H1 (cell line): Measurements from ENCODE around the gene BRAP. TPM values are rescaled to one million over a fixed set of nuclear protein-coding genes. Genes with fewer than 3 reads are reported as not detected.

Experiments
- RAD21 ChIP-seq, 2 experiments: IDR thresholded peaks in 1 of 2; conservative IDR thresholded peaks in 1 of 2; 2 replicates each; pipeline ENCODE4 v1.6.1; 2011; ENCODE audit warnings: low read depth in 2 of 2, low read length in 2 of 2, improper control_type of control experiment in 1 of 2, inconsistent platforms in 1 of 2, mild to moderate bottlenecking in 1 of 2, moderate library complexity in 1 of 2
- SUZ12 ChIP-seq: fragments of 200-600 bp; sonication (generic); IDR thresholded peaks from 2 replicates; pipeline ENCODE4 v1.6.1; 2012; ENCODE audit warnings: mild to moderate bottlenecking, inconsistent platforms, low read length, moderate library complexity, mixed read lengths
- polyA plus RNA-seq, 7 experiments: library from polyadenylated mRNA; depleted of rRNA in 3 of 7; stranded (reverse) in 5 of 7; unstranded in 2 of 7; fragments of >200 nt in 5 of 7; fragments of 200-250 nt in 2 of 7; gene quantifications; 1 replicate in 5 of 7; 2 replicates in 1 of 7; 4 replicates in 1 of 7; pipeline versions ENCODE4 v1.2.1 to v1.2.3, GENCODE V29; 2011 to 2013; ENCODE audit warnings: missing spikeins in 2 of 7, mixed read lengths in 2 of 7
- total RNA-seq: library from RNA; stranded (reverse); fragmentation: NEBNext Ultra II Directional; extraction: Animal tissue kit (Norgen Biotek cat#: 25700); gene quantifications from 2 replicates; pipeline ENCODE4 v1.2.1, GENCODE V29; 2021

Gene BRAP
- total and polyA plus RNA-seq, 2 of the 8 experiments (the other 6 are each of a cell fraction or from before 2014, with no cell fraction given), result 12.8 to 22.2 TPM

DNA sequence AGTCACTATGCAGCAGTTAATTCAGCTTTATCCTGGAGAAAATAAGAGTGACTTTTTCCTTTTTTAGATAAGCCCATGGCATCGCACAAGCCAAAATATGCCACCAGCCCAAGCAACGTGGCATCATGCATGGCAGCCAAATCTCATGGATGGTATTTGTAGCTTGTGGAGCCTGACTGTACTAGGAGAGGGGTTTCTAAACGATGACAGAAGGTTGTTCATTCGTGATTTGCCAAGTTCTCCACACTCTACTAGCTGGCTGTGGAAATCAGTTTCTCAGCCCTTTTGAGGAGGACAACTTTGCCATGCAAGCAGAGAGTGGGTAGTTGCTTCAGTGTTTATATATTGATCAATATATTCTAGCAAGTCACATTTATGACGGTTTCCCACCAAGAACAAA, 45.2 kb downstream of the BRAP start (continued):
- TF ChIP-seq RAD21 (IDR thresholded peaks at IDR 0.05 in 1 of 2, conservative IDR thresholded peaks at IDR 0.05 in 1 of 2; ENCODE audit: low read depth in 2 of 2, low read length in 2 of 2), result no peak
- no peak for TF ChIP-seq SUZ12
